ENCODE measurements around the gene NFIB.

- TF ChIP-seq CTCF (conservative IDR thresholded peaks at IDR 0.05; ENCODE audit: low read depth, low read length), result no peak
- no peak for TF ChIP-seq EZH2 (IDR thresholded peaks at IDR 0.05; ENCODE audit: low read length, unreplicated experiment)
Observed at GRCh38 chr9:14323985-14324650, 10.2 kb upstream of the NFIB start.

Data from PC-3 (cell line).